Measurements from ENCODE around the gene SF3A1.

GRCh38 chr22:30292069-30292970 is 64.4 kb downstream of the SF3A1 start:
- TF ChIP-seq CTCF (IDR thresholded peaks at IDR 0.05): no peak
- TF ChIP-seq POLR2A (IDR thresholded peaks at IDR 0.05): no peak

All from esophagus squamous epithelium (tissue), 4 donors.